Measurements from ENCODE around the gene CHGA.

GRCh38 chr14:92965281-92965680 is 42.3 kb downstream of the CHGA start:
- TF ChIP-seq POLR2A (IDR thresholded peaks at IDR 0.05) (no peak), CTCF (IDR thresholded peaks at IDR 0.05) (no peak)
